ENCODE data around the gene LMBR1. TPM values are rescaled to one million over a fixed set of nuclear protein-coding genes. Genes with fewer than 3 reads are reported as not detected.
A peak's percentile ranks its signal among the peaks of the same experiment; 100 is the strongest.
"Not testable (repeated sequence)": the region's sequence is repeated elsewhere in the genome, so short reads cannot be mapped to it uniquely, and the experiment has no call there.

Gene LMBR1
- total RNA-seq, 2 experiments from 2014 or later = 42.7 to 50.6 TPM

DNA sequence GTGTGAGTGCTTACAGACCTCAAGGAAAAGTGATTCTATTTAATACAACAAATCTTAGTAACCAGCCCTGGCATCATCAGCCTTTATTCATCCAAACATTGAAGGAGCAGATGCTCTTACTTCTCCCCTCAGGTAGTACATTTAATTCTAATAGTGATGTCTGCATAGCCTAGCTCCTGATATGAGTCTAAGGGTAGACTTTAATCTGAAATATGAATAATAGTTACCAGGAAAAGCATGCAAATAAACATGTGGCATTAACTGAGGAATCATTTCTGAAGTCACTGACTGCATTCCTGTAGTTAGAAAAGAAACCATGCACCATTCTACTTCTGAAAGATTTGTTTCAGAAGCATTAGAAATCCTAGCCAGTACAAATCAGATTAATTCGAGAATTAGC lies 25.7 kb upstream of the LMBR1 start:
- H3K4me3 Mint-ChIP-seq = no peak overlapping the region
- ChIA-PET CTCF (interaction anchor here (2.1 kb wide), 1 partner anchor 31 kb away, joined by 6 read pairs; the partner anchor contains the start of gene NOM1), POLR2A (no interaction called here)
- no peaks in the 10 kb centered on the region for H3K9me3 Mint-ChIP-seq
- ATAC-seq = peak; percentile 46
- H3K27me3 Mint-ChIP-seq = peaks cover 45% of the 10 kb centered on the region
- no peak for DNase-seq
- intact Hi-C loops (cut with micrococcal nuclease) = no loop called here
- peaks cover 36% of the 10 kb centered on the region for H3K4me1 Mint-ChIP-seq (ENCODE audit: low read depth)
- TF ChIP-seq, protein P1, sequence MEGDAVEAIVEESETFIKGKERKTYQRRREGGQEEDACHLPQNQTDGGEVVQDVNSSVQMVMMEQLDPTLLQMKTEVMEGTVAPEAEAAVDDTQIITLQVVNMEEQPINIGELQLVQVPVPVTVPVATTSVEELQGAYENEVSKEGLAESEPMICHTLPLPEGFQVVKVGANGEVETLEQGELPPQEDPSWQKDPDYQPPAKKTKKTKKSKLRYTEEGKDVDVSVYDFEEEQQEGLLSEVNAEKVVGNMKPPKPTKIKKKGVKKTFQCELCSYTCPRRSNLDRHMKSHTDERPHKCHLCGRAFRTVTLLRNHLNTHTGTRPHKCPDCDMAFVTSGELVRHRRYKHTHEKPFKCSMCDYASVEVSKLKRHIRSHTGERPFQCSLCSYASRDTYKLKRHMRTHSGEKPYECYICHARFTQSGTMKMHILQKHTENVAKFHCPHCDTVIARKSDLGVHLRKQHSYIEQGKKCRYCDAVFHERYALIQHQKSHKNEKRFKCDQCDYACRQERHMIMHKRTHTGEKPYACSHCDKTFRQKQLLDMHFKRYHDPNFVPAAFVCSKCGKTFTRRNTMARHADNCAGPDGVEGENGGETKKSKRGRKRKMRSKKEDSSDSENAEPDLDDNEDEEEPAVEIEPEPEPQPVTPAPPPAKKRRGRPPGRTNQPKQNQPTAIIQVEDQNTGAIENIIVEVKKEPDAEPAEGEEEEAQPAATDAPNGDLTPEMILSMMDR (IDR thresholded peaks at IDR 0.05) = no peak
- H3K36me3 Mint-ChIP-seq (ENCODE audit: low read depth) = no peaks in the 10 kb centered on the region
- H3K27ac Mint-ChIP-seq = peak overlapping the region; percentile 57

DNA sequence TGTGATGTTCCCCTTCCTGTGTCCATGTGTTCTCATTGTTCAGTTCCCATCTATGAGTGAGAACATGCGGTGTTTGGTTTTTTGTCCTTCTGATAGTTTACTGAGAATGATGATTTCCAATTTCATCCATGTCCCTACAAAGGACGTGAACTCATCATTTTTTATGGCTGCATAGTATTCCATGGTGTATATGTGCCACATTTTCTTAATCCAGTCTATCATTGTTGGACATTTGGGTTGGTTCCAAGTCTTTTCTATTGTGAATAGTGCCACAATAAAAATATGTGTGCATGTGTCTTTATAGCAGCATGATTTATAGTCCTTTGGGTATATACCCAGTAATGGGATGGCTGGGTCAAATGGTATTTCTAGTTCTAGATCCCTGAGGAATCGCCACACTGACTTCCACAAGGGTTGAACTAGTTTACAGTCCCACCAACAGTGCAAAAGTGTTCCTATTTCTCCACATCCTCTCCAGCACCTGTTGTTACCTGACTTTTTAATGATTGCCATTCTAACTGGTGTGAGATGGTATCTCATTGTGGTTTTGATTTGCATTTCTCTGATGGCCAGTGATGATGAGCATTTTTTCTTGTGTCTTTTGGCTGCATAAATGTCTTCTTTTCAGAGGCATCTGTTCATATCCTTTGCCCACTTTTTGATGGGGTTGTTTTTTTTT lies 16.7 kb upstream of the LMBR1 start:
- H3K4me3 Mint-ChIP-seq; DNase-seq; intact Hi-C loops (cut with micrococcal nuclease); H3K4me1 Mint-ChIP-seq (ENCODE audit: low read depth); H3K27ac Mint-ChIP-seq; H3K36me3 Mint-ChIP-seq (ENCODE audit: low read depth); ATAC-seq; POLR2A ChIA-PET; CTCF ChIA-PET; H3K9me3 Mint-ChIP-seq: not testable (repeated sequence)
- peaks cover 13% of the 10 kb centered on the region for H3K27me3 Mint-ChIP-seq

DNA sequence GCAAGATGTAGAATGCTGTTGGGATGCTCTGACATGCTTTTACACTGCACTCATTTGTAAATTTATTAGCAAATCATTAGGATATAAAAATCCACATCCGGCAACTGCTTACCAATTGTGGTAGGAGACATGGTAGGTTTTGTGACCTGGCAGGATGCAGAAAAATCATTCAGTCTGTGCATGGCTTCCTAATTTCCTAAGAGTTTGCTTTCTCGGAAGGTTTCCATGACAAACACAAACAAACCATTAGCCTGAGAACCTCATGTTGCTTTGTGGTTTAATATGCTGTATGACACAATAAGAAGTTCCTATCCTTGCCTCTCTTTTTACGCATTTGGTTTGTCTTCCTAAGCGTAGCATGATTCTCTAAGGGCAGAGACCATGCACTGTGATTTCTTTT lies 14.7 kb upstream of the LMBR1 start:
- H3K9me3 Mint-ChIP-seq = no peaks in the 10 kb centered on the region
- DNase-seq (no peak), ATAC-seq (no peak)
- H3K27ac Mint-ChIP-seq = no peak overlapping the region
- H3K36me3 Mint-ChIP-seq (ENCODE audit: low read depth) = no peaks in the 10 kb centered on the region
- ChIA-PET CTCF (interaction anchor here (1.2 kb wide), 1 partner anchor 42 kb away, joined by 4 read pairs; the partner anchor contains the start of gene NOM1), POLR2A (interaction anchor here (1.2 kb wide), 1 partner anchor 42 kb away, joined by 3 read pairs; the partner anchor contains the start of gene NOM1)
- peaks cover 8% of the 10 kb centered on the region for H3K27me3 Mint-ChIP-seq
- H3K4me1 Mint-ChIP-seq (ENCODE audit: low read depth) = peaks cover 13% of the 10 kb centered on the region
- TF ChIP-seq, protein P1 (IDR thresholded peaks at IDR 0.05) = no peak
- H3K4me3 Mint-ChIP-seq = no peak overlapping the region
- intact Hi-C loops (cut with micrococcal nuclease) = no loop called here

DNA sequence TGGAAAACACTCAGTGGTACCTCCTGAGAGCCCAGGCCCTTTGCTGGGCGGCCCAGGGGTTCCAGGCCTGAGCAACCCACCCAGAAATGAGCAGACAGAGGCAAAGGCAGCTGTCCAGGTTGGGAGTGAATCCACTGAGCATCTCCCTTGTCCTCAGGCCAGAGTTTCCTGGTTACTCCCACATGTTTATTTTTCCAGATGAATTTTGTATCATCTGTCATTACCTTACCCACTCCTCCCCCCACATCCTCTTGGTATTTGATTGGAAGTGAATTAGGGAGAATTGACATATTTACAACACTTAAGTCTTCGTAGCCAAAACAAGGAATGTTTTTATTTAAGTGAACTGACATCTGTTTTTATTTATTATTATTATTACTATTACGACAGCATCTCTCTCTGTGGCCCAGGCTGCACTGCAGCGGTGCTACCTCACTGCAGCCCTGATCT lies 13.2 kb upstream of the LMBR1 start:
- no peaks in the 10 kb centered on the region for H3K9me3 Mint-ChIP-seq
- no peak overlapping the region for H3K4me3 Mint-ChIP-seq
- no peaks in the 10 kb centered on the region for H3K36me3 Mint-ChIP-seq (ENCODE audit: low read depth)
- ChIA-PET CTCF (interaction anchor here (2.0 kb wide), 1 partner anchor 64 kb away, joined by 5 read pairs; no protein-coding TSS in a partner anchor), POLR2A (interaction anchor here (1.2 to 1.5 kb wide), 2 partner anchors 12 to 44 kb away, joined by 3 to 4 read pairs; partner anchors contain the start of gene NOM1)
- ATAC-seq (no peak), DNase-seq (no peak)
- H3K27me3 Mint-ChIP-seq = peaks cover 4% of the 10 kb centered on the region
- no peak overlapping the region for H3K27ac Mint-ChIP-seq
- TF ChIP-seq, protein P1 (IDR thresholded peaks at IDR 0.05) = no peak
- intact Hi-C loops (cut with micrococcal nuclease) = no loop called here
- peaks cover 13% of the 10 kb centered on the region for H3K4me1 Mint-ChIP-seq (ENCODE audit: low read depth)

DNA sequence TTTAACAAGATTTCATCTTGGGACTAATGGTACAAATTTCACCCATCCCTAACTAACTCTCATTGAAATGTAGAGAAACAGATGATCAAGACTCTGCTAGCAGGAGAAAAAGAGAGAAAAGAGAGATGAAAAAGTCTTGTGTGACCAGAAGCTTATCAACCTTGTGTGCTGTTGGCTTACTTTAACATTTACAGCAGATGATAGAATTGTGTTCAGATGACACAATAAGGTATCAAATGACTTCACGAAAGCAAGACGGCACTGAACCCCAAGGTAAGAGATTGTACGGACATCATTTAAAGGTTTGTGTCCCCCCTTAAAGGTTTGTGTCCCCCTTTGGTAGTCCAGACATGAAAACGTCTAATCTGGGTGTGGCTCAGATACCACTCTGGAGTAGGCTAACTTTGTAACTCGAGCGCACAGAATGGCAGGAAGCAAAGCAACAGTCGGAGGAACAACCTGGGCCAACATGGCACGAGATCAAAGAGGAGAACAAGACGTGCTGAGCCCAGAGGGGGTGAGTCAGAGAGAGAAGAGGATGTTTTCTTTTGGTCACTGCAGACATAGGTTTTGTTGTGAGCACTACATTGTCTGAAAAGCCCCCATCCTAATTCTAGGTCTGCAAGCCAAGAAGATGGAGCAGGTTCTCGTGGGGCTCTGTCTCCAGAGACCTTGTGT lies 10.4 kb upstream of the LMBR1 start:
- intact Hi-C loops (cut with micrococcal nuclease) = no loop called here
- H3K4me1 Mint-ChIP-seq (ENCODE audit: low read depth) = peaks cover 8% of the 10 kb centered on the region
- H3K9me3 Mint-ChIP-seq = no peaks in the 10 kb centered on the region
- CTCF ChIA-PET = interaction anchor here (1.4 kb wide), 1 partner anchor 10 kb away, joined by 3 read pairs; no protein-coding TSS in a partner anchor
- POLR2A ChIA-PET = no interaction called here
- peak; percentile 84 for ATAC-seq
- peak; percentile 55 for DNase-seq
- TF ChIP-seq, protein P1 (IDR thresholded peaks at IDR 0.05) = no peak
- H3K4me3 Mint-ChIP-seq = no peak overlapping the region
- no peaks in the 10 kb centered on the region for H3K36me3 Mint-ChIP-seq (ENCODE audit: low read depth)
- peak overlapping the region; percentile 36 for H3K27ac Mint-ChIP-seq
- H3K27me3 Mint-ChIP-seq = peaks cover 1% of the 10 kb centered on the region

DNA sequence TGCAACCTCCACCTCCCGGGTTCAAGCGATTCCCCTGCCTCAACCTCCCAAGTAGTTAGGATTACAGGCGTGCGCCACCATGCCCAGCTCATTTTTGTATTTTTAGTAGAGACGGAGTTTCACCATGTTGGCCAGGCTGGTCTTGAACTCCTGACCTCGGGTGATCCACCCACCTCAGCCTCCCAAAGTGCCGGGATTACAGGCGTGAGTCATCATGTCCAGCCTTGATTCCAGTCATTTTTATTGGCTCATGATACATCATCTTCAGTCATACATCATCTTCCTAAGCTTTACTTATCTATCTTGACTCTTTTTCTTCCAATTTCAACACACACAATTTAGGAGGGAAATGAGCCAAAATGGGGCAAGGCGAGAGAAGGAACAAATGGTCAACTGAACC lies 7.1 kb upstream of the LMBR1 start:
- H3K27ac Mint-ChIP-seq; H3K36me3 Mint-ChIP-seq (ENCODE audit: low read depth); H3K4me3 Mint-ChIP-seq; H3K9me3 Mint-ChIP-seq; ATAC-seq; intact Hi-C loops (cut with micrococcal nuclease); H3K27me3 Mint-ChIP-seq; DNase-seq: not testable (repeated sequence)
- ChIA-PET CTCF (interaction anchor here (0.6 to 1.3 kb wide), 3 partner anchors 49 to 50 kb away, joined by 3 to 4 read pairs (median 3); partner anchors contain the start of gene NOM1), POLR2A (interaction anchor here (1.0 kb wide), 1 partner anchor 48 kb away, joined by 3 read pairs; no protein-coding TSS in a partner anchor)
- peaks cover 26% of the 10 kb centered on the region for H3K4me1 Mint-ChIP-seq (ENCODE audit: low read depth)
